Measurements from ENCODE around the gene EFNA2. TPM values are rescaled to one million over a fixed set of nuclear protein-coding genes. Genes with fewer than 3 reads are reported as not detected.

The EFNA2 gene
- total and polyA plus RNA-seq, 2 donors: 0.09 to 0.21 TPM

DNA sequence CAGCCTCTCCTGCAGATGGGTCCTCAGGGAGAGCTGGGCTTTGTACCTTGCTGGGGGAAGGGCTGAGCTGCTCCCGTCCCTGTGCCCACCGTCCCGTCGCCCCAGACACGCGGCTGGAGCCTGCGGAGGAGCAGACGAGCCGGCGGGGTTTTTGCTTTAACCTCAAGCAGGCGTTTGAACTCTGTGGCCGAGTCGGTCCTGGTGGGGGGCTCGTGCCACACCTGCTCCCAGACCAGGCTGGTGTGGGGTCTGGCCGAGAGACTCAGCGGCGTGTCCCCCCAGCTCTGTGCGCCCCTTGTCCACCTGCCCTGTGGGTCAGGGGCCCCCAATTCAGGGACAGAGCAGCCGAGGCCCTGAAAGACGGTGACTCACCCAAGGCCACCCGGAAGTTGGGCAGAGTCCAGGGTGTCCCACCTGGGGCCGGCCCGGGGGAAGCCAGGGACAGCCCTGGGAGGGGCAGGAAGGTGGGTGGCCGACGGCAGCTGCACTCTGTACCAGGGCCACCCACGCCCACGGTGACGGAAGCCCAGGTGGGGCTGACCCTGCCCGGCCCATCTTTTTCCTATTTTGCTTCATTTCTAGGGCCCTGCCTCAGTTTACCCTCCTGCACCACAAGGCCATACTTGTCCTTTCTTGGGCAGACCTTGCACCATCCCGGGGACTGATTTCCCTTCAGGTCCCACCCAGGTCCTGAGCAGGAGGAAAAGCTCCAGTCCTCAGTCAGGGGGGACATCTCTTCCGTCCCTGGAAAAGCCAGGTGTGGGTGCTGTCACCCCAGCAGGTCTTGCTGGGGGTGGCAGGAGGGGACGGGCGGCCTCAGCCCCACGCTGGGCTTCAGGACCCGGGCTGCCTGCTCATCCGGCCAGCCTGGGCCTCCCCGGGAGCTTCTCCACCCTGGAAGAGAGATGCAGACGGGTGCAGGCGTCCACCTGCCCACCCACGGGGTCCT lies 5.3 kb downstream of the EFNA2 start:
- WGBS: 84% methylated on average over 40 of the region's 40 CpGs
- DNase-seq (ENCODE audit: low read depth in 6 of 9, low spot score in 9 of 9): no peak
- peaks cover 51 to 96% of the 10 kb centered on the region in 2 donors for H3K27me3 ChIP-seq (ENCODE audit: control insufficient read depth in 2 of 2, insufficient read depth in 1 of 2, low read length in 1 of 2)

DNA sequence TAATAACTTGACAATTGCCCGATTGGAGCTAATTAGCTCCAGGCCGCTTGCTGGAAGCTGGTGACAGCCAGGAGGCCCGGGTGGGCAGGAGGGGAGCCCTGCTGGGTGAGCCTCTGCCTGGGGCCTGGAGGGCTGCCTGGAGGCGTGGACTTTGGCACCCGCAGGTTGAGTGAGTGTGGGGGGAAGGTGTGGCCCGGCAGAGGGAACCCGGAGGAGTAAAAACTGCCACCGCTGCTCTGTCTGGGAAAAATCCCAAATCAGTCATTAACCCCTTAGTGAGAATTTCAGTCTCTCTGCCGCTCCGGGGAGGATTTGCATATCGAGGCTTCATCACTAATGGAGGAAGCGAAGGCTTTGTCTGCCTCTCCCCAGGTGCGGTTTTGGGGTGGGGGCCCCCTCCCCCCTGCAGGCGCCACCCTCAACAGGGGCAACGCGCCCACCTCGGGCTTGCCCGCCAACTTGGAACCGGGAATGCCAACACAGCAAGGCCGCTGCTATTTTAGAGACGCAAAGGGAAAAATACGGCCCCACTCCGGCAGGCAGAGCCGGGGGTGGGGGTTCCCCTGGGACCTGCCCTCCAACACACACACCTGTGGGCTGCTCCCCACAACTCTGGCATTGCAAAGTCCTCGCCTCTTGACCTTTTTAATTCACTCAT lies 6.2 kb downstream of the EFNA2 start:
- 78% methylated on average over 25 of the region's 25 CpGs for WGBS
- H3K36me3 ChIP-seq (ENCODE audit: control insufficient read depth in 2 of 2, insufficient read depth in 2 of 2, low read length in 1 of 2): no peaks in the 10 kb centered on the region
- H3K9me3 ChIP-seq (ENCODE audit: control insufficient read depth in 2 of 2, insufficient read depth in 1 of 2, low read length in 1 of 2): no peaks in the 10 kb centered on the region
- H3K27me3 ChIP-seq (ENCODE audit: control insufficient read depth in 2 of 2, insufficient read depth in 1 of 2, low read length in 1 of 2): peaks cover 44 to 99% of the 10 kb centered on the region in 2 donors
- H3K4me1 ChIP-seq (ENCODE audit: control insufficient read depth in 2 of 2, insufficient read depth in 2 of 2, low read length in 2 of 2): no peaks in the 10 kb centered on the region
- H3K4me3 ChIP-seq (ENCODE audit: low read length in 2 of 2): no peak overlapping the region
- no peak overlapping the region for H3K27ac ChIP-seq (ENCODE audit: low read depth in 1 of 2, low read length in 1 of 2)
- no peak for DNase-seq (ENCODE audit: low read depth in 6 of 9, low spot score in 9 of 9)

More for the DNA sequence above, 5.3 kb downstream of the EFNA2 start:
- H3K36me3 ChIP-seq (ENCODE audit: control insufficient read depth in 2 of 2, insufficient read depth in 2 of 2, low read length in 1 of 2): no peaks in the 10 kb centered on the region
- H3K4me1 ChIP-seq (ENCODE audit: control insufficient read depth in 2 of 2, insufficient read depth in 2 of 2, low read length in 2 of 2): no peaks in the 10 kb centered on the region
- H3K9me3 ChIP-seq (ENCODE audit: control insufficient read depth in 2 of 2, insufficient read depth in 1 of 2, low read length in 1 of 2): peaks cover 0 to 3% of the 10 kb centered on the region in 2 donors
- H3K4me3 ChIP-seq (ENCODE audit: low read length in 2 of 2): no peak overlapping the region
- H3K27ac ChIP-seq (ENCODE audit: low read depth in 1 of 2, low read length in 1 of 2): no peak overlapping the region

DNA sequence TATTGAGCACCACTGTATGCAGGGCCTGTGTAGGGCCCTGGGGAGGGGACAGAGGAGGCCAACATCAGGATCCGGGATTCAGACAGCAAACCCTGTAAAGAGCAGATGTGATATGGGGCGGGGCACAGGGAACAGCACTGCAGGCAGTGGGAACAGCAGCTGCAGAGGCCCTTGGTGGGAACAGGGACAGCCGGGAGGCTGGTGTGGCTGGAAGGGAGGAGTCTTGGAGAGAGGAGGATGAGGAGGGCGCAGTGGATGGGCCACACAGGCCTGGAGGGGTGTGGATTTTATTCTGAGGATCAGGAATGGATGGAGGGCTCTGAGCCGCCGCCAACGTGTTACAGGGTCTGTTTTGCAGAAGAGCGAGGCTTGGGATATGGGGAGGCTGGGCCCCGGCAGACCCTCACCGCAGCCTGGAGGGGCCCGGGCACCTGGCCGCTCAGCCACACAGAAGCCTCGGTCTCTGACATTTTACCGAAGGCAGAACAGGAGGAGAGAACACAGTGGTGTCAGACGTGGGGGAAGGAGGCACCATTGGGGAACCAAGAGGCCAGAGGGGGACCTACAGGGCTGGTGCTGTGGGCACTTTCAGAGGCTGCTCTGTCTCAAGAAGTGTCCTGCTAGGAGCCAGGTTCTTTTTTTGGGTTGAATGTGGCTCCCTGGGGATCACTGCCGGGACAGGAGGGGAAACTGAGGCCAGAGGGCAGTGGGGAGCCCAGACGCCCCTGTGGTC lies 6.9 kb downstream of the EFNA2 start:
- no peaks in the 10 kb centered on the region for H3K36me3 ChIP-seq (ENCODE audit: control insufficient read depth in 2 of 2, insufficient read depth in 2 of 2, low read length in 1 of 2)
- WGBS: 89% methylated on average over 17 of the region's 17 CpGs
- H3K9me3 ChIP-seq (ENCODE audit: control insufficient read depth in 2 of 2, insufficient read depth in 1 of 2, low read length in 1 of 2): no peaks in the 10 kb centered on the region
- no peak overlapping the region for H3K27ac ChIP-seq (ENCODE audit: low read depth in 1 of 2, low read length in 1 of 2)
- no peak overlapping the region for H3K4me3 ChIP-seq (ENCODE audit: low read length in 2 of 2)
- peaks cover 37 to 97% of the 10 kb centered on the region in 2 donors for H3K27me3 ChIP-seq (ENCODE audit: control insufficient read depth in 2 of 2, insufficient read depth in 1 of 2, low read length in 1 of 2)
- no peaks in the 10 kb centered on the region for H3K4me1 ChIP-seq (ENCODE audit: control insufficient read depth in 2 of 2, insufficient read depth in 2 of 2, low read length in 2 of 2)
- DNase-seq (ENCODE audit: low read depth in 6 of 9, low spot score in 9 of 9): no peak

GRCh38 chr19:1293782-1294604 lies 8.3 kb downstream of the EFNA2 start:
- no peak for DNase-seq (ENCODE audit: low read depth in 6 of 9, low spot score in 9 of 9)
- Histone ChIP-seq H3K4me1 (ENCODE audit: control insufficient read depth in 2 of 2, insufficient read depth in 2 of 2, low read length in 2 of 2) (no peaks in the 10 kb centered on the region), H3K4me3 (ENCODE audit: low read length in 2 of 2) (no peak overlapping the region), H3K27me3 (ENCODE audit: control insufficient read depth in 2 of 2, insufficient read depth in 1 of 2, low read length in 1 of 2) (peaks cover 24 to 91% of the 10 kb centered on the region in 2 donors), H3K27ac (ENCODE audit: low read depth in 1 of 2, low read length in 1 of 2) (no peak overlapping the region), H3K9me3 (ENCODE audit: control insufficient read depth in 2 of 2, insufficient read depth in 1 of 2, low read length in 1 of 2) (no peaks in the 10 kb centered on the region), H3K36me3 (ENCODE audit: control insufficient read depth in 2 of 2, insufficient read depth in 2 of 2, low read length in 1 of 2) (no peaks in the 10 kb centered on the region)
- 81% methylated on average over 35 of the region's 35 CpGs for WGBS

GRCh38 chr19:1294688-1295087 lies 9.0 kb downstream of the EFNA2 start:
- no peak overlapping the region for H3K27ac ChIP-seq (ENCODE audit: low read depth in 1 of 2, low read length in 1 of 2)
- H3K4me1 ChIP-seq (ENCODE audit: control insufficient read depth in 2 of 2, insufficient read depth in 2 of 2, low read length in 2 of 2): no peaks in the 10 kb centered on the region
- H3K27me3 ChIP-seq (ENCODE audit: control insufficient read depth in 2 of 2, insufficient read depth in 1 of 2, low read length in 1 of 2): peaks cover 20 to 86% of the 10 kb centered on the region in 2 donors
- 73% methylated on average over 14 of the region's 14 CpGs for WGBS
- H3K4me3 ChIP-seq (ENCODE audit: low read length in 2 of 2): no peak overlapping the region
- no peak for DNase-seq (ENCODE audit: low read depth in 6 of 9, low spot score in 9 of 9)
- H3K9me3 ChIP-seq (ENCODE audit: control insufficient read depth in 2 of 2, insufficient read depth in 1 of 2, low read length in 1 of 2): no peaks in the 10 kb centered on the region
- no peaks in the 10 kb centered on the region for H3K36me3 ChIP-seq (ENCODE audit: control insufficient read depth in 2 of 2, insufficient read depth in 2 of 2, low read length in 1 of 2)

DNA sequence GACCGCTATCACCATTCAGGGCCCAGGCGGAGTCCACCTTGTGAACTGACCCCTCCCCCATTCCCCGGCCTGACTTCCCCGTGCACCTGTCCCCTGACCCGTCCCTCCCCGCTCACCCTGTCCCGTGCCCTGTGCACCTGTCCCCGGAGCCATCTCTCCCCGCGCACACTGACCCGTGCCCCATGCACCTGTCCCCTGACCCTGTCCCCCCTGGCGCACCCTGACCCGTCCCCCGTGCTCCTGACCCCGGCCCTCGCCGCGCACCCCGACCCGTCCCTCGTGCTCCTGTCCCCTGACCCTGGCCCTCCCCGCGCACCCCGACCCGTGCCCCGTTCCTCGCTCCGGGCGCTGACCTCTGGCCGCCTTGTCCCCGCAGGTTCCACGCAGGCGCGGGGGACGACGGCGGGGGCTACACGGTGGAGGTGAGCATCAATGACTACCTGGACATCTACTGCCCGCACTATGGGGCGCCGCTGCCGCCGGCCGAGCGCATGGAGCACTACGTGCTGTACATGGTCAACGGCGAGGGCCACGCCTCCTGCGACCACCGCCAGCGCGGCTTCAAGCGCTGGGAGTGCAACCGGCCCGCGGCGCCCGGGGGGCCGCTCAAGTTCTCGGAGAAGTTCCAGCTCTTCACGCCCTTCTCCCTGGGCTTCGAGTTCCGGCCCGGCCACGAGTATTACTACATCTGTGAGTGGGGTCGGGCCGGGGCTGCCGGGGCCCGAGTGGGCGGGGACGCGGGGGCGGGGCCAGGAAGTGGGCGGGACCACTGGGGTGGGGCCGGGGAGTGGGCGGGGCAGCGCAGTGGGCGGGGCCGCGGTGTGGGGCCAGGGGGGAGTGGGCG lies 9.7 kb downstream of the EFNA2 start:
- no peaks in the 10 kb centered on the region for H3K4me1 ChIP-seq (ENCODE audit: control insufficient read depth in 2 of 2, insufficient read depth in 2 of 2, low read length in 2 of 2)
- DNase-seq (ENCODE audit: low read depth in 6 of 9, low spot score in 9 of 9): no peak
- H3K36me3 ChIP-seq (ENCODE audit: control insufficient read depth in 2 of 2, insufficient read depth in 2 of 2, low read length in 1 of 2): no peaks in the 10 kb centered on the region
- 21% methylated on average over 82 of the region's 82 CpGs for WGBS
- no peak overlapping the region for H3K27ac ChIP-seq (ENCODE audit: low read depth in 1 of 2, low read length in 1 of 2)
- peaks cover 20 to 81% of the 10 kb centered on the region in 2 donors for H3K27me3 ChIP-seq (ENCODE audit: control insufficient read depth in 2 of 2, insufficient read depth in 1 of 2, low read length in 1 of 2)
- no peaks in the 10 kb centered on the region for H3K9me3 ChIP-seq (ENCODE audit: control insufficient read depth in 2 of 2, insufficient read depth in 1 of 2, low read length in 1 of 2)
- H3K4me3 ChIP-seq (ENCODE audit: low read length in 2 of 2): no peak overlapping the region

DNA sequence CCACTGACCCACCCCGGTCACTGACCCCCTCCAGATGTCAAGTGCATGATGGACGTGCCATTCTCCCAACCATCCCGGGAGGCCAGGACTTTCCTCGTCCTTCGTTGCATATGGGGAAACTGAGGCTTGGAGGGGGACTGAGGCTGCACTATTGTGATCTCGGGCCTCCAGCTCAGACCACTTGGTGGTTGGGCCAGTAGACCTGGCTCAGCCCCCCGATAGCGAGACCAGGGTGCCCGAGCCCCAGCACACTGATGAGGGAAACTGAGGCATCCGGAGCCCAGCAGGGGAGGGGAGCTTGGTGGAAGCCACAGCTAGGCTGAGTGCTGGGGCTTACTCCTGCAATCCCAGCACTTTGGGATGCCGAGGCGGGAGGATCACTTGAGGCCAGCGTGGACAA lies 10.4 kb downstream of the EFNA2 start:
- no peak overlapping the region for H3K4me3 ChIP-seq (ENCODE audit: low read length in 2 of 2)
- peaks cover 20 to 76% of the 10 kb centered on the region in 2 donors for H3K27me3 ChIP-seq (ENCODE audit: control insufficient read depth in 2 of 2, insufficient read depth in 1 of 2, low read length in 1 of 2)
- WGBS: 93% methylated on average over 12 of the region's 13 CpGs

More for the DNA sequence above, 10.4 kb downstream of the EFNA2 start:
- no peak overlapping the region for H3K27ac ChIP-seq (ENCODE audit: low read depth in 1 of 2, low read length in 1 of 2)
- H3K9me3 ChIP-seq (ENCODE audit: control insufficient read depth in 2 of 2, insufficient read depth in 1 of 2, low read length in 1 of 2): no peaks in the 10 kb centered on the region
- no peak for DNase-seq (ENCODE audit: low read depth in 6 of 9, low spot score in 9 of 9)
- no peaks in the 10 kb centered on the region for H3K36me3 ChIP-seq (ENCODE audit: control insufficient read depth in 2 of 2, insufficient read depth in 2 of 2, low read length in 1 of 2)
- no peaks in the 10 kb centered on the region for H3K4me1 ChIP-seq (ENCODE audit: control insufficient read depth in 2 of 2, insufficient read depth in 2 of 2, low read length in 2 of 2)
